HepG2 (cell line): ENCODE results near the gene ZNF285. TPM values are rescaled to one million over a fixed set of nuclear protein-coding genes. Genes with fewer than 3 reads are reported as not detected.
A peak's percentile ranks its signal among the peaks of the same experiment; 100 is the strongest.

Experiments used
- ATF1 ChIP-seq: IDR thresholded peaks from 2 replicates; pipeline ENCODE4 v1.6.1; 2016; ENCODE audit warnings: mild to moderate bottlenecking, control low read depth
- DMTF1 ChIP-seq: sonication (generic); formaldehyde crosslinking; IDR thresholded peaks from 2 replicates; pipeline ENCODE4 v1.4.0; 2020; ENCODE audit warnings: mild to moderate bottlenecking, missing genetic modification reagents
- GABPB1 ChIP-seq: IDR thresholded peaks from 2 replicates; pipeline ENCODE4 v1.6.1; 2016; ENCODE audit warnings: mild to moderate bottlenecking, missing genetic modification reagents, moderate library complexity, missing compliant biosample characterization
- HDAC1 ChIP-seq: sonication (generic); formaldehyde crosslinking; IDR thresholded peaks from 2 replicates; pipeline ENCODE4 v1.5.1; 2020; ENCODE audit warnings: mild to moderate bottlenecking, missing genetic modification reagents
- HNF4A ChIP-seq: sonication (generic); formaldehyde crosslinking; IDR thresholded peaks from 2 replicates; pipeline ENCODE4 v1.4.0; 2020; ENCODE audit warnings: missing genetic modification reagents
- HOMEZ ChIP-seq: IDR thresholded peaks from 2 replicates; pipeline ENCODE4 v1.6.1; 2016; ENCODE audit warnings: low read depth
- HOXA9 ChIP-seq: sonication (generic); formaldehyde crosslinking; IDR thresholded peaks from 2 replicates; pipeline ENCODE4 v1.8.1; 2022; ENCODE audit warnings: missing genetic modification reagents, mild to moderate bottlenecking, moderate library complexity, borderline replicate concordance
- MED13 ChIP-seq: sonication (generic); formaldehyde crosslinking; IDR thresholded peaks from 2 replicates; pipeline ENCODE4 v1.5.0; 2020; ENCODE audit warnings: missing genetic modification reagents
- NFYB ChIP-seq: sonication (generic); formaldehyde crosslinking; IDR thresholded peaks from 2 replicates; pipeline ENCODE4 v1.4.0; 2020; ENCODE audit warnings: missing genetic modification reagents
- NPAS2 ChIP-seq: sonication (generic); formaldehyde crosslinking; IDR thresholded peaks from 2 replicates; pipeline ENCODE4 v1.8.0; 2022; ENCODE audit warnings: mild to moderate bottlenecking, missing genetic modification reagents, borderline replicate concordance
- NR0B2 ChIP-seq: sonication (generic); formaldehyde crosslinking; IDR thresholded peaks from 2 replicates; pipeline ENCODE4 v1.4.0; 2020; ENCODE audit warnings: mild to moderate bottlenecking, missing genetic modification reagents
- POLR2AphosphoS2 ChIP-seq: IDR thresholded peaks from 2 replicates; pipeline ENCODE4 v1.6.1; 2011; ENCODE audit warnings: low read depth, low read length, improper control_type of control experiment
- SP4 ChIP-seq: sonication (generic); formaldehyde crosslinking; IDR thresholded peaks from 2 replicates; pipeline ENCODE4 v1.8.1; 2023; ENCODE audit warnings: mild to moderate bottlenecking, missing genetic modification reagents
- ZBTB38 ChIP-seq: sonication (generic); formaldehyde crosslinking; IDR thresholded peaks from 2 replicates; pipeline ENCODE4 v1.5.1; 2020; ENCODE audit warnings: mild to moderate bottlenecking, missing genetic modification reagents
- ZEB1 ChIP-seq: IDR thresholded peaks from 2 replicates; pipeline ENCODE4 v1.6.1; 2012; ENCODE audit warnings: mild to moderate bottlenecking, low read depth, inconsistent platforms; ENCODE audit not compliant: insufficient replicate concordance
- ZFX ChIP-seq: sonication (generic); formaldehyde crosslinking; IDR thresholded peaks from 2 replicates; pipeline ENCODE4 v1.4.0; 2020; ENCODE audit warnings: mild to moderate bottlenecking, low read depth, missing genetic modification reagents, moderate library complexity
- ZNF124 ChIP-seq: sonication (generic); formaldehyde crosslinking; IDR thresholded peaks from 2 replicates; pipeline ENCODE4 v1.4.0; 2020; ENCODE audit warnings: missing genetic modification reagents
- ZNF354B ChIP-seq: sonication (generic); formaldehyde crosslinking; IDR thresholded peaks from 2 replicates; pipeline ENCODE4 v1.8.0; 2022; ENCODE audit warnings: mild to moderate bottlenecking, missing genetic modification reagents
- polyA plus RNA-seq, 8 experiments: library from polyadenylated mRNA; depleted of rRNA in 3 of 8; stranded (reverse) in 7 of 8; unstranded in 1 of 8; fragments of >200 nt; fragmentation: Illumina TruSeq in 4 of 8; extraction: Trizol in 4 of 8; gene quantifications; 2 replicates each; pipeline versions ENCODE4 v1.2.1 to v1.2.3, GENCODE V29; 2011 to 2016; ENCODE audit warnings: low read depth in 4 of 8, missing spikeins in 1 of 8, mixed read lengths in 1 of 8; ENCODE audit not compliant: insufficient read depth in 1 of 8
- total RNA-seq, 5 experiments: library from RNA; depleted of rRNA; stranded (reverse); fragments of >200 nt; fragmentation: Illumina TruSeq; extraction: Trizol; gene quantifications; 2 replicates each; pipeline ENCODE4 v1.2.3, GENCODE V29; 2016; ENCODE audit warnings: low read depth in 1 of 5

ZNF285 gene
- total and polyA plus RNA-seq, 2 of the 13 experiments (the other 11 are each of a cell fraction or from before 2014, with no cell fraction given): 0.82 to 1.7 TPM

- TF ChIP-seq HOMEZ (CRISPR knock-in tag) (no peak), ZNF354B (CRISPR knock-in tag) (no peak), DMTF1 (no peak), HNF4A (CRISPR knock-in tag) (no peak), HOXA9 (CRISPR knock-in tag) (no peak), ZNF124 (CRISPR knock-in tag) (no peak), MED13 (CRISPR knock-in tag) (no peak), HDAC1 (0 out of 2 replicates have a peak, but pooled peaks have one; percentile 20), GABPB1 (CRISPR knock-in tag) (peak; percentile 90), POLR2AphosphoS2 (no peak), NFYB (CRISPR knock-in tag) (peak; percentile 76), NR0B2 (CRISPR knock-in tag) (no peak), ZEB1 (no peak), ZFX (CRISPR knock-in tag) (peak; percentile 66), ATF1 (CRISPR knock-in tag) (no peak), SP4 (CRISPR knock-in tag) (no peak), NPAS2 (CRISPR knock-in tag) (no peak), ZBTB38 (CRISPR knock-in tag) (no peak)
These were observed at the start of gene ZNF285 (continued) for GRCh38 chr19:44401139-44402115.
